HL-60/S4 treated with phorbol 12-myristate 13-acetate at 8.2 ng/mL for 4 days and 3 days (cell line): ENCODE results near the gene BEGAIN.

Source experiments
- in situ Hi-C: fragments of 300-500 bp; cut with MboI; formaldehyde crosslinking; loops from 2 replicates; pipeline ENCODE4 v1.15.0; 2022; ENCODE audit warnings: low sequenced_read_pairs

BEGAIN gene

DNA sequence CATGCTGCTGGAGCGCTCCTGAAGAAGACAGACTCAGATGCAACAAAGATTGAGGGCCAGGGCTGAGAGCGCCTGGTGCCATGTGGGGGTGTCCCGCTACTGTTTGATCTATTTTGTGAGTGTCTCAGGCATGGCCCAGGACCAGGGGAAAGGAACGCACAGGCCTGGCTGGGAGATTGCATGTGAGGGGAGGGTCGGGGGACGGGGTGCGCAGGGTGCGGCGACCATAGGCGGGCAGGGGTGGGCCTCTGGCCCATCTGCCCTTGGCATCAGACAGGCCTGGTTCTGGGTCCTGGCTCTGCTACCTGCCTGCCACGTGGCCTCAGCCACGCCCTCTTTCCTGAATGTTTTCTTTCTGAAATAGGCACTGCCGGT lies 47.5 kb downstream of the BEGAIN start:
- in situ Hi-C loops: no loop called here

DNA sequence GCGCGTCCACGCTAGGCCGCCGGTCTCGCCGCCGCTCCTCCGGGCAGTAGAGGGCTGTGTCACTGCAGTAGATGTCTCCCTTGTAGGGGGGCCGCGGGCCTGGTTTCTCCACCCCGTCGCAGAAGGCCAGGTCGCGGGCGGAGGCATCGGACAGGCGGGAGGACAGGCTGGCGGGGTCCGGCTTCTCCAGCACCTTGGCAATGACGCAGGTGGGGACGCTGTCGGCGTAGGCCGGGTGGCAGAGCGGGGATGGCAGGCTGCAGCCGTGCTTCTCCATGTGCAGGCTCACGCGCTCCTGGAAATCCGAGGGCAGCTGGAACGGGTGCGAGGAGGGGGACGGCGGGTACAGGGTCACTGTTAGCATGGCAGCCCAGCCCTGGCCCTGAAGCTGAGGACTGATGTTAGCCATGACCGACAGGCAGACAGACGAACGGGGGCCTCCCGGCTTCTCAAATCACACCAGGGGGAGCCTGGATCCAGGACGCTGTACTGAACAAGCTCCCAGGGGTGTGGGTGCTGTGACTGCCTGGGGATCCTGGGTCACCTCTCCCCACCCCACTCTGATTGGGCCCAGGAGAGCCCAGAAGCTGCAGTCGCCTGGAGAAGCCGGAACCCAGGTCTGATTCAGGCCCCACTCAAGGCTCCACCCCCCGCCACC lies 48.1 kb downstream of the BEGAIN start:
- in situ Hi-C loops: no loop called here

DNA sequence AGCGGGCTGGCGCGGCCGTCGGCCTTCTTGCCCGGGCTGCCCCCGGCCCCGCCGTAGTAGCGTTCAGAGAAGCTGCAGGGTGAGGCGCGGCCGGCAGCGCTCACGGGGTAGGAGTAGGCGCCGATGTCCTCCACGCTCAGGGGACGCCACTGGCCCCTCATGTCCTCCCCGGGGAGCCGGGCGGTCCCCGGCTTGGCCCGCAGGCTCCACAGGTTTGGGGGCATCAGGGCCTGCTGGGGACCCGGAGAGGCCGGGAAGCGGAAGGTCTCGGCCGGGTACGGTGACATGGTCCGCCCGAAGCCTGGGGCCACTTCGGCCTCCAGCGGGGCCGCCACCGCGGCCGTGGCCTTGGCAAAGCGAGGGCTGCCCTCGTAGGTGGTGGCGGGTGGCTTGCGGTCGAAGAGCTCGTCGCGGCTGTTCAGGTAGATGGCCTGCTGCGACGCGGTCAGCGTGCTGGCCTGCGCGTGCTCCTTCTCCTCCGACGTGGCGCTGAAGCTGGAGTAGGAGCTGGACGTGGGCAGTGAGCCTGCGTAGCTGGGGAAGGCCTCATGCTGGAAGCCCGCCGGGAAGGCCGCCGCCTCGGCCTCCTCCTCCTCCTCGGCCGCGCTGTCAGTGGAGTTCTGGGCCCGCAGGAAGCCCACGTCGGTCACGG lies 48.7 kb downstream of the BEGAIN start:
- in situ Hi-C loops: no loop called here

DNA sequence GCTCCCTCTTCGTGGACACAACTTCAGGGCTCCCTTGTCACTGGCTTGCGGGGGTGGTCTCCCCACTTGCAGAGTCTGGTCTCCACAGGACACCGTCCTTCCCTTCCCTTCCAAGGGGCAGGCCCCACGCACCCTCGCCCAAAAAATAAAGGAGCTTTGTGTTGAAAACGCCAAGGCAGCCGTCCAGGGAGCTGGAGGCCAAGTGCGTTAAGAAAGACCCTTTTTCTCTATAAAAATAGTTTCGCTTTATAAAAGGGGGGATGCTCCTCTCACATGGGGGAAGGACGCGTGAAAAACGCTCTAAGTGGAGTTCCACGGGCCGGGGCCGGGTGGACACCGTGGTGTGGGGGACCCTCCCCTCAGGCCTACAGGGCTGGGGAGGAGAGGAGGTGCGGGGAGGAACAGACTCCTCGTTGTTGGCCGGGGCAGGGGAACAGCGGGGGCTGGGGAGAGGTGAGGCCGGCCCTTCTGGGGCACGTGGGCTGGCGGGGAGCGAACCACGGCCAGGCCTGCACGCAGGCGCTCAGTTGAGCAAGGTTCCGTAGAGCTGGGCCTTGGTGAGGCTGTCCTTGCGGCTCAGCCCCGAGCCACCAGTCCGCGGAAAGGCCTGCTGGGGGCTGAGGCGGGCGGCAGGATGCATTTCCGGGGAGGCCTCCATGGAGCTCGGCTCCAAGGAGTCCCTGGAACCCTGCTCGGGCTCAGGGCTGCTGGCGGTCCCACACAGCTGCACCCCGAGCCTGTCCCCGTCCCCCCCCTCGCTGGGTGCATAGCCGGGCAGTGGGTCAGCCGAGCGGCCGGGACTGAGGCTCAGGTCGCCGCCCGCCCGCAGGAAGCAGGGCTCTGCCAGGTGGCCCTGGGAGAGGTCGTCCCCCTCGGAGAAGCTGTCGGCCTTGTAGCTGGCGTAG lies 49.5 kb downstream of the BEGAIN start:
- in situ Hi-C loops: no loop called here

DNA sequence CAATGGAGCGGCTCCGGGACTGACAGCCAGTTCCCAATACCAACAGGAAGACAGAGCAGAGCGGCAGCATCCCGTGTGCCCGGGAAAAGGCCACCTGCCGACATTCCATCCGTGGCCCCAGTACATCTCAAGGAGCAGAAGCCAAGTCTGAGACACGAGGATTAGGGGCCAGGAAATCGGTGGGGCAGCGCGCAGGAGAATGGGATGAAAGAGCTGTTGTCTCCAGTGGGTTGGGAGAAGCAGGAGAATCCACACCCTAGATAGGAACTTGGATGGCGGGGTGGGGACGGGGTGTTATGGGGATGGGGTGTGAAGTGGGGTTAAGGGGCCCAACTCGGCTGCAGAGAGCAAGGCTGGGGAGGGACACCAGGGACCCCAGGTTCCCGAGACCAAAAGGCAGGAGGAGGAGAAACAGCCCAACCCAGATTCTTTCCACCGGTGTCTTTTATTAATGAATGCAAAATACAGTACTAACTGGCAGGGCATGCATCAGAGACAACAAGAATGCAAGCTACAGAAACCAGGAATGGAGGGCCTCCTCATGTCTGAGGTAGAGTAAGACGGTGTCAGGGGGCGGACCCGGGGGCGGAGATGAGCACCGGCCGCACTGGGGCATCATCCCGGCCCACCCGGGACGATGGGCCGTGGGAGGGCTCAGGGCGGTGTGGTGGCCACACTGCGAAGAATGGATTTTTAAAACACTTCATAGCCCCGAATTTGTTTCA lies 50.3 kb downstream of the BEGAIN start:
- in situ Hi-C loops: no loop called here

DNA sequence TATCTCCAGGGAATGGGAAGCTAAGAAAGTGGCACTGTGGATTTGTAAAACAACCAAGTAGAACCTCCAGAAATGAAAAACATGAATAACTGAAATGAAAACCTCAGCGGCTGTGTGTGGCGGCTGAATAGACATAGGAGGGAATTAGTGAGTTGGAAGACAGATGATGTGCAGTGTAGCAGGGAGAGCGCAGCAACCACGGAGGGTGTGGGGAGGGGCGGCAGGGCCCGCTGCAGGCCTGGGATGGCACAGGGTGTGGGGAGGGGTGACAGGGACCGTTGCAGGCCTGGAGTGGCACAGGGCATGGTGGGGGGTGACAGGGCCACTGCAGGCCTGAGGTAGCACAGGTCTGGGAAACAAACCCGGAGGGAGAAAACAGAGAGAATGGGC lies 51.1 kb downstream of the BEGAIN start:
- in situ Hi-C loops: no loop called here

DNA sequence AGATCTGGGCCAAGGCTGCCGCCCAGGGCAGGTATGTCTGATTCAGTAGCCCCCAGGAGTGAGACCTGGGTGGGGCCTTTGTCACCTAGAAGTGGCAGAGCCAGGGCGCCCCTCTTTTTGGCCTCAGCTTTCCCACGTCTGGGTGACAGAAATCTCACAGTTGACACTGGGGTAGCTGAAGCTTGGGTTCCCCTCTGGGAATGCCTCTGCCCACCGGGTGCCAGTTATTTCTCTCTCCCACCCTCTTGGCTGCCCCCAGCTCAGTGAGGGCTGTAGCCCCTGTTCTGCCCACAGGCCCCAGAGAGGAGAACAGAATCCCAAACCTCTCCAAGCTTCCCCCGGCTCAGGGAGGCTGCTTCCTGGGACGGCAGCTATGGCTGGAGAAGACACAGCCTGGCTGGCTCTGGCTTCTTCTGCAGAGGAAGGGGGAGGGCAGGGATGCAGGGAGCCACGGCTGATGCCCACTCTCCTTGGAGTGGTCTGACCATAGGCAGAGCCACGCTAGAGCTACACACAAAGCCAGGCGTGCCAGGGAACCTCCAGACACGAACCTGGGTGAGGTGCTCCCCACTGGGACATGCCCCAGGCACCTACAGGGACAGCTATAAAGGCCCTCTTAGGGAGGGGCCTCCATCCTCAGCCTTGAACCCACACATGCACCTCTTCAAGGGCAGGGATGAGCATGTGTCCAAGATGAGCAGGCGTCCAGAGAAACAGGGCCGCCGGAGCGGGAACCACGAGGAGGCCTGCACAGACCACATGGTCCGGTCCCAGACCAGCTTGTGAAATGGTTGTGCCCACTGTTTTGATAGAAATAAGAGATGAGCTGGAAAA lies 51.7 kb downstream of the BEGAIN start:
- in situ Hi-C loops: no loop called here

DNA sequence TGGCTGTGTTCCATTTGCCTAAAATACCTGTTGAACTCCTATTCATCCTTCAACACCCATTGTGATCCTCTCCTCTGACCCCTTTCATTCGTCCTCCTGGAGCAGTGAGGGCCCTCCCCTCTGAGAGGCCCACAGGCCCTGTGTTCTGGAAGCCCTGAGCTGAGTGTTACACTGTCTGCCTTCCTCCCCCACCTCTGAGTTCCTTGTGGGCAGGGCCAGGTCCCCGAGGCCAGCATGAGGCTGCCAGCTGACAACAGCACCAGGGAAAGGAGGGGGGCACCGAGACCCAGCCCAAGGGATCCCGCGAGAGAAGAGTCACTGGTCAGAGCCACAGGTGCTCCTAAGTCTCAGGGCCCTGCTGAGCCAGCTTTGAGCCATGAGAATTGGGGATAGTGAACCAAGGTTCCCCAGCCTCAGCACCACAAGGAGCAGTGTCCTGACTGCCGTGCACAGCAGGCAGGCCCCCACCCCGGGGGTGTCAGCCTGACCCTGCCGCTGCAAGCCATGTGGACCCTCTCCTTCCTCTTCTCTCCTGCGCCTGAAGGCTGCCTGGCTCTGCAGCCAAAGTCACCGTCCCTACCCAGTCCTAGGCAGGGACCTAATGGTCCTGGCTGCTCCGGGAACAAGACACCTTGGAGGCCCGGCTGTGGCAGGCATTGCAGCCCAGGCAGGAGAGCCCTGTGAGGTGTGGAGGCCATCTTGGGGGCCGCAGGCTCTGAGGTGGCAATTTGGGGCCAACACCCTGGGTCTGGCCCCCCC lies 52.5 kb downstream of the BEGAIN start:
- in situ Hi-C loops: no loop called here

DNA sequence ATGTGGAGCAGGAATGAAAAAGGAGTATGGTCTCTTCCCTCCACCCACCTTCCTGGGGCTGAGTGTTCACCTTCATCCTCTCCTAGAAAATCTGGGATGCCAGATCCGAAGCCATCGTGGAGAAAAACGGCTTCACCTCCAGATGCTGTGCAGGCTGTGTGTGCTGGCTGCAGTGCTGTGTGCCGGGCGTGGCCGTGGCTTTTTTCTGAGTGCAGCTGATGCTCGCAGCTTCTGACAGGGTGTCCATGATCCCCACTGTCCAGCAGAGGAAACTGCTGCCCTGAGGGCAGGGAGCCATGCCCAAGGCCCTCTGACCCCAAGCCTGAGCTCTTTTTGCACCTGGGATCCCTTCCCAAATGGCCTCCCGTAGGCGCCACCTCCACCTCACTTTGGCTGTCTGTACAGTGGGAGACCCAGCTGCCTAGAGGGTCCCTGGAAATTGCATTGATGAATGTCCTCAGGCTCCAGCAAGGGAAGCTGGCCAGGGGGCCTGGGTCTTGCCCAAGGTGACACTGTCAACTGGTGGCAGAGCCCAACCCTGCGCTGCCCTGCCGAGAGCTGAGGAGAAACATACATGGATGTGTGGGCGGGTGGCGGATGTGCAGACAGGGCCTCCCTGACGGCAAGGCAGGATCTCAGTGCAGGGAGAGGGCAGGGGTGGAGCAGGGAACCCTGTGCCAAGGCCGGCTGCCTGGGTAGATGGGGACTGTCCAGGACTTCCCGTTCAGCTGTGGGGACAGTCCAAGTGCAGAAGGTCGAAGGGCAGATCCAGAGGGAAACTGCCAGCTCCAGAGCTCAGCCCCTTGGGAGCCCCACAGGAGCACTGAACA lies 53.3 kb downstream of the BEGAIN start:
- in situ Hi-C loops: no loop called here

DNA sequence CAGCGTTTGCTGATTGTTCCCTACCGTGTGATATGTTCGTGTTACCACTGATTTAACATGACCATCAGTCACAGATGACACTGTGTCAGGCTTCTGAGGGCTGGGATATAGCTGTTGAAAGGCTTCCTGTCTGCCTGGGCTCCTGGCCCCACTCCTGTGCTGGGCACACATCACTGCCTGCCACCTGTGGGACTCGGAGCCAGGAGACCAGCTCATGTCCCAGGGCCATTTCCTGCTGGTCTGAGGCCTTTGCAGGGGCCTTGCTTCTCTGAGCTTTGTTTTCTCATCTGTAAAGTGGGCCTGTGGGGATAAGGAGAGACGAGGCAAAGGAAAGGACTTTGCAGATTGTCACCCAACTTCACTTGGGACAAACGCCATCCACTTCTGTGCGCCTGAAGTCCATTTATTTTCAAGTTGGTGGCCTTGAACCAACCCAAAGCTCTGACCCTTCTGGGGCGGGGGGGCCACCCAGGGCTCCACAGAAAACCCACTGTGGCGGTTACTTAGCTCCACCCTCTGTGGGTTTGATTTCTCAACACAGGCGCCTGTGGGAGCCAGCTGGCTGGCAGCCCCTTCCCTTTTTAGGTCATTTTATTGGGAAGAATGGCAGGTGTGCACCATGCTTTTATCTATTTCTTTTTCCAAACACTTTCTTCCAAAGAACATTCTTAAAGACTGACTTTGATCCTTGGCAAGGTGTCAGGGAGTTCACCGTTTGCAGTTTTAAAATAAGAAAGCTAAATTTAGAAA lies 54.1 kb downstream of the BEGAIN start:
- in situ Hi-C loops: no loop called here

DNA sequence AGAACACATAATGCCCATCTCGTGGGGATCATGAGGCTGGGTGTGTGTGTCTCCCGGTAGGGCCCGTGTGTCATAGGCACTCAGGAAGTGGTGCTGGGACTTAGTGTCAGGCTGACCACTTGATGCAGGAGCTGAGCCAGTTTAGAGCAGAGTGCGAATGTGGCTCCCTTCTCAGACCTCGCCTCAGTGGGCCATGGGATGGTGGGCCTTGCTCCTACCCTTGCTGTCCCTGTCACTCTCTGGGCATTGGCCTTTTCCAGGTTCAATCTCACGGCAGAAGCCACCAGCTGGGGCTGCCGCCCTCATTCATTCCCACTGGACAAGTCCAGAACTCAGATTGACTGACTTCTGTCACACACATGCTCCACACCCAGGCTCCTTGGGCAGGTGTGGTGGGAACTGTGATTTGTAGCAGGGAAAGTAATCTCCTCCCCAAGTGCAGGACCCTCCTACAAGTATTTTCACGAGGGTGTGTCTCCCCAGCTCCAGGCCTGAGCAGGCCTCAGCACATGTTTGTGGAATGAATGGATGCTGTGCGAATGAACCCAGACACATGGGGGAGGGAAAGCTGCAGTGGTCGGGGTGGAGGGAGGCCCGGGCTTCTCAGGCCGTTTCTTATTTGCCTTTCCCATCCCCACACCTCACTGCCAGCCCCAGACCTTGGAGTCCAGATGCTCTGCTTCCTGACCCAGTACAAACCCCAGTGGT lies 54.9 kb downstream of the BEGAIN start:
- in situ Hi-C loops: no loop called here

DNA sequence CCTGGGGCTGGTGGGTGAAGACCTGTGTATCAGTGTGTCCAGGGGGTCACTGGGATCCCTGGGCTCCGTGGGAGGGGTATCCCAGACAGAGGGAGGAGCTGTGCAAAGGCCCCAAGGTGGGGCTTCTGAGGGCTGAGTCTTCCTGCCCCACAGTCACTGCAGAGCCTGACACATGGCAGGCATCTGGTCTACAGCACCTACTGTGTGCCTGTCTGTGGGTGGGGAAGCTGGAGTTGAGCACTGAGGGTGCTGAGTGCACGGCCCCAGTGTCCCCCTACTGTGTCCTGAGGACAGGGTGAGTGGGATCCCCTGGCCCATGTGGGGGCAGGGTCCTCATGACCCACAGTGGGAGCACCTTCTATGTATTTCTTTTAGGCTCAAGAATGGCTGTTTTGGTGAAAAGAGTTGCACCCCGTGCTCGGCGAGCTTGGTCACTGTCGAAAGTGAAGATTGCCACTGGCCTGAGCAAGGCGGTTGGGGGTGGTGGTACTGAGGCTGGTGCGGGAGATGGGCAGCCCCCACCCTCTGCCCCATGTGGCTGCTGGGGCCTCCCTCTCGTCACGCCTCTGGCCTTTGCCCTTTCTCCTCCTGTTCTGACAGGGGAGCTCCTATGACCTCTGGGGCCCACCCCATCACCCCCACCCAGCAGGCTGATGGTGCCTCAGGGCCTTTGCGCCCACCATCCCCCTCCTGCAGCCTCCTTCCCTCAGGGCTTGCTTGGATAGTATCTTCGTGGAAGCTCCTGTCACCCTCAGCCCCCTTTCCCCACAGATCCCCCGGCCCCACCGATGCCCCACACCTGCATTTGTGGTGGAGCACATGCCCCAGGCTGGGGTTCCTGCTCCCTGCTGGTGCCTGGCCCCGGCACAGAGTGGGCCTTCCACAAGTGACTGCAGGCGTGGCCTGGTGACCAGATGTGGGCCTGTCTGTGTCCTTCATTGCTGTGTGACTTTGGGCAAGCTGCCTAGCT lies 55.8 kb downstream of the BEGAIN start:
- in situ Hi-C loops: no loop called here

DNA sequence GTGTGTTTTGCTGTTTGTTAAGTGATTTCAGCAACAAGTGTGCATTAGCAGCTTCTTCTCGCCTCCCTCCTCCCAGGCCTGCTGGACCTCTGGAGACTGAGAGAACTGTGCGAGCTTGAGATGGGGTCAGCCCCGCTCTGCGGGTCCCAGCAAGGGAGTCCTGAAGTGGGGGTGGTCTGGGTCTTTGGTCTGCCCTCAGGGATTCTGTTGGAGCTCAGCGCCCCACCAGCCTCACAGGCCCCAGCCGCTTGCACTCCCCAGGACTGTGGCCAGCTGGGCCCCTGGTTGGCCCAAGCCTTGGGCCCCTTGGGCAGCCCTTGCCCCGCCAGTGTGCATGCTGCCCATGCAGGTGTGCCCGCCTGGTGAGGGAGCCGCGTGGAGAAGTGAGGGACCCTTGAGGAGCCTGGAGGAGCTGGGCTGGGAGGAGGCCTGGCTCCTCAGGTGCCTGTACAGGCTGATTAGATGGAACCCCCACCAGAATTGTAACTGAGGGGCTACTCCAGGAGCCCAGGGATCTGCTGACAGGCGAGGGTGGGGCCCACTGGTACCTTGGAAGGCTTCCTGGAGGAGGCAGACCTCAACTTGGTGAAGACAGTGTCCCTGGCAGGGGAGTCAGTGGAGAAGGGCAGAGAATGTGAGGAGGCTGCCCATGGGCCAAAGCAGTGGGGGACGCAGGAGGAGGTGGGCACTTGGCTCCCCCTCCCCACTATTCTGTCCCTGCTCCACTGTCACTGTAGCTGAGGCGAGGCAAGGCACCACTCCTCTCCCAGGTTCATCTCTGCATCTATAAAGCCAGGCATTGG lies 56.7 kb downstream of the BEGAIN start:
- in situ Hi-C loops: no loop called here

DNA sequence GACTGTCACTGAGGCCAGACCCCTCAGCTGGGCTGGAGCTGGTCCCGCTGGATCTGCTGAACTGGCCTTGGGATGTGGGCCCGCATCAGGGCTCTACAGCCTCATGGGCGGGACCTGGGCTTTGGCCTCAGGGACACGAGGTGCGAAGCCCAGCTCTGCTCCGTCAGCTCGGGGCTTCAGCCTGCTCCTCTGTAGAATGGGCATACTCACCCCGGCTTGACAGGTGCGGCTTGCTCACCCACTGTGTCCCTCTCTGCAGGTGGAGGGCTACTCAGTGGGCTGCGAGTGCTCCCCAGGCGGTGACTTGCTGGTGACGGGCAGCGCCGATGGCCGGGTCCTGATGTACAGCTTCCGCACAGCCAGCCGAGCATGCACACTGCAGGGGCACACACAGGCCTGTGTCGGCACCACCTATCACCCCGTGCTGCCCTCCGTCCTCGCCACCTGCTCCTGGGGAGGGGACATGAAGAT lies 57.6 kb downstream of the BEGAIN start:
- in situ Hi-C loops: no loop called here

DNA sequence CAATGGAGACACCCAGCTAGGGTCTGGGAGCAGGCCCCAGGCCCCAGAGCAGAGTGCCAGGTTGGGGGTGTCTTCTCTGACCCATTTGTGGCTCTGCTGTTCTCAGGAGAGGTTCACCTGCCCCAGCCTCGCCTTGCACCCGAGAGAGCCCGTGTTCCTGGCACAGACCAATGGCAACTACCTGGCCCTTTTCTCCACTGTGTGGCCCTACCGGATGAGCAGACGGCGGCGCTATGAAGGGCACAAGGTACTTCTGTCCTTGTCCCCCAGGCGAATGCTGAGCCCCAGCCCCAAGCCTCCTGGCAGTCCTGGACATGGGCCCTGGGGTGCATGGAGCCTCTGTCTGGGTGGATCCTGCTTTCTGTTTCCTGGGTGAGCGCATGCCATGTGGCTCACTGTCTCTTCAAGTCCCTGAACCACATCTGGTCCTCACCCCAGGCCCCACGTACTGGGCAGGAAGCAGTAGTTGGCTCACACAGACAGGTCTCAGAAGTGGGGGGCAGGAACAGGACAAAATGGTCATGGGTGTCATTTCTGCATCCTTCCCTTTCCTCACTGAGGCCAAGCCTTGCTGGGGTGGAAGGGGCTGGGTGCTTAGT lies 58.2 kb downstream of the BEGAIN start:
- in situ Hi-C loops: no loop called here
